Measurements from ENCODE around the gene ANKZF1.

ANKZF1 gene

GRCh38 chr2:219261024-219261855 lies 31.6 kb downstream of the ANKZF1 start:
- ChIA-PET CTCF (interaction anchor here (0.6 to 4.5 kb wide), 10 partner anchors 10 to 102 kb away, joined by 3 to 55 read pairs (median 5); partner anchors contain the start of gene DNAJB2), POLR2A (interaction anchor here (1.3 kb wide), 1 partner anchor 18 kb away, joined by 4 read pairs; the partner anchor contains the start of gene DNAJB2)
- no peak for TF ChIP-seq CTCF (IDR thresholded peaks at IDR 0.05; ENCODE audit: insufficient read depth, low read length, missing control alignments)
- no peak for DNase-seq (ENCODE audit: low read depth, low spot score)
- no peak overlapping the region for H3K4me3 ChIP-seq (ENCODE audit: low read depth, low read length)

- CTCF ChIA-PET: interaction anchor here (1.2 to 21.6 kb wide), 6 partner anchors 8 to 29 kb away, joined by 3 to 691 read pairs (median 12); partner anchors contain the start of gene DNAJB2
- POLR2A ChIA-PET: no interaction called here
- H3K4me3 ChIP-seq (ENCODE audit: low read depth, low read length): no peak overlapping the region
- DNase-seq (ENCODE audit: low read depth, low spot score): no peak
- TF ChIP-seq CTCF (IDR thresholded peaks at IDR 0.05; ENCODE audit: insufficient read depth, low read length, missing control alignments): no peak
Observed at GRCh38 chr2:219266232-219266631, 36.6 kb downstream of the ANKZF1 start.

- ChIA-PET CTCF (interaction anchor here (4.3 to 21.6 kb wide), 2 partner anchors 11 to 27 kb away, joined by 23 to 691 read pairs; partner anchors contain the start of gene DNAJB2), POLR2A (no interaction called here)
- no peak overlapping the region for H3K4me3 ChIP-seq (ENCODE audit: low read depth, low read length)
- no peak for TF ChIP-seq CTCF (IDR thresholded peaks at IDR 0.05; ENCODE audit: insufficient read depth, low read length, missing control alignments)
- DNase-seq (ENCODE audit: low read depth, low spot score): no peak
Observed at GRCh38 chr2:219266886-219267285, 37.3 kb downstream of the ANKZF1 start.

GRCh38 chr2:219268294-219268693 lies 38.7 kb downstream of the ANKZF1 start:
- TF ChIP-seq CTCF (IDR thresholded peaks at IDR 0.05; ENCODE audit: insufficient read depth, low read length, missing control alignments): no peak
- ChIA-PET POLR2A (no interaction called here), CTCF (interaction anchor here (0.6 to 21.6 kb wide), 4 partner anchors 10 to 205 kb away, joined by 3 to 691 read pairs (median 13); partner anchors contain the start of gene DNAJB2)

GRCh38 chr2:219269362-219270054 lies 39.9 kb downstream of the ANKZF1 start:
- H3K4me3 ChIP-seq (ENCODE audit: low read depth, low read length): no peak overlapping the region
- no peak for TF ChIP-seq CTCF (IDR thresholded peaks at IDR 0.05; ENCODE audit: insufficient read depth, low read length, missing control alignments)
- DNase-seq (ENCODE audit: low read depth, low spot score): no peak
- ChIA-PET CTCF (interaction anchor here (1.4 to 21.6 kb wide), 3 partner anchors 8 to 94 kb away, joined by 5 to 691 read pairs (median 23); partner anchors contain the start of gene DNAJB2), POLR2A (interaction anchor here (0.6 kb wide), 1 partner anchor 11 kb away, joined by 3 read pairs; no protein-coding TSS in a partner anchor)

More at GRCh38 chr2:219268294-219268693, 38.7 kb downstream of the ANKZF1 start:
- H3K4me3 ChIP-seq (ENCODE audit: low read depth, low read length): no peak overlapping the region
- DNase-seq (ENCODE audit: low read depth, low spot score): no peak

Measured in AG04449 (cell line).